Measurements from ENCODE around the gene MBD6.

DNA sequence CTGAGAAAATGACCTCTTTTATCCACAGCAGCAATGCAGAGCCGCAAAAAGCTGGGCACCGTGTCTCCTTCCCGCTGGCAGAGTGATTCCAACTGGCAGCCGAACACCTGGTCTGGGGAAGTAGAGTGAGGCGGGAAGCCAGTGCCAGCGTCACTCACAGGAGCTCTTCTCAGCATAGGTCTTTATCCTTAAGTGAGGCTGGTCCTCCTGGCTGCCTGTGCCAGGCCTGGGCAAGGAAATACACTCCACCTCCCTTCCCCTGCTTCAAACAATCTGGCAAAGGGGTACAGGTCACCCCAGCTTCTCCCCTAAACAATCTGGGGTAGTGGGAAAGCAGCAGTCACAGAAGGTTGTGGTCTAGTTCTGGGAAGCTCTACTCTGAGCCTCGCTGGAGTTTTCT, 47.8 kb upstream of the MBD6 start:
- TF ChIP-seq, protein P1, sequence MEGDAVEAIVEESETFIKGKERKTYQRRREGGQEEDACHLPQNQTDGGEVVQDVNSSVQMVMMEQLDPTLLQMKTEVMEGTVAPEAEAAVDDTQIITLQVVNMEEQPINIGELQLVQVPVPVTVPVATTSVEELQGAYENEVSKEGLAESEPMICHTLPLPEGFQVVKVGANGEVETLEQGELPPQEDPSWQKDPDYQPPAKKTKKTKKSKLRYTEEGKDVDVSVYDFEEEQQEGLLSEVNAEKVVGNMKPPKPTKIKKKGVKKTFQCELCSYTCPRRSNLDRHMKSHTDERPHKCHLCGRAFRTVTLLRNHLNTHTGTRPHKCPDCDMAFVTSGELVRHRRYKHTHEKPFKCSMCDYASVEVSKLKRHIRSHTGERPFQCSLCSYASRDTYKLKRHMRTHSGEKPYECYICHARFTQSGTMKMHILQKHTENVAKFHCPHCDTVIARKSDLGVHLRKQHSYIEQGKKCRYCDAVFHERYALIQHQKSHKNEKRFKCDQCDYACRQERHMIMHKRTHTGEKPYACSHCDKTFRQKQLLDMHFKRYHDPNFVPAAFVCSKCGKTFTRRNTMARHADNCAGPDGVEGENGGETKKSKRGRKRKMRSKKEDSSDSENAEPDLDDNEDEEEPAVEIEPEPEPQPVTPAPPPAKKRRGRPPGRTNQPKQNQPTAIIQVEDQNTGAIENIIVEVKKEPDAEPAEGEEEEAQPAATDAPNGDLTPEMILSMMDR (IDR thresholded peaks at IDR 0.05): no peak
- no peak for TF ChIP-seq POLR2A (IDR thresholded peaks at IDR 0.05)
